HG03521 (cell line): ENCODE measurements around the gene EDEM1.

Experiments used
- ATAC-seq: cut with Tn5 transposase; IDR thresholded peaks from one replicate; pipeline ENCODE4 v1.9.1; 2021; ENCODE audit warnings: mild to moderate bottlenecking, moderate library complexity; ENCODE audit not compliant: unreplicated experiment

Gene EDEM1

GRCh38 chr3:5198313-5198677, 10.8 kb downstream of the EDEM1 start:
- ATAC-seq, result no peak

- ATAC-seq, result peak; percentile 43
These were observed 11.7 kb downstream of the EDEM1 start for GRCh38 chr3:5198986-5199731.

- ATAC-seq, result no peak
These were observed 14.0 kb downstream of the EDEM1 start for GRCh38 chr3:5201536-5201935.

- ATAC-seq, result no peak
These were observed 14.7 kb downstream of the EDEM1 start for GRCh38 chr3:5202222-5202621.

- peak; percentile 99 for ATAC-seq
These were observed 17.8 kb downstream of the EDEM1 start for GRCh38 chr3:5205165-5205941.

GRCh38 chr3:5210926-5211325, 23.4 kb downstream of the EDEM1 start:
- ATAC-seq, result no peak

GRCh38 chr3:5212628-5213573, 25.4 kb downstream of the EDEM1 start:
- no peak for ATAC-seq

GRCh38 chr3:5213574-5213966, 26.1 kb downstream of the EDEM1 start:
- no peak for ATAC-seq

- ATAC-seq, result no peak
These were observed 26.8 kb downstream of the EDEM1 start for GRCh38 chr3:5214352-5214751.

- ATAC-seq, result no peak
These were observed 30.5 kb downstream of the EDEM1 start for GRCh38 chr3:5217824-5218595.

GRCh38 chr3:5218815-5219214, 31.3 kb downstream of the EDEM1 start:
- ATAC-seq, result no peak

- ATAC-seq, result no peak
These were observed 31.7 kb downstream of the EDEM1 start for GRCh38 chr3:5219216-5219615.

GRCh38 chr3:5220193-5220592, 32.7 kb downstream of the EDEM1 start:
- ATAC-seq, result no peak

GRCh38 chr3:5220667-5221431, 33.3 kb downstream of the EDEM1 start:
- ATAC-seq, result no peak

GRCh38 chr3:5221701-5222100, 34.2 kb downstream of the EDEM1 start:
- ATAC-seq, result no peak

GRCh38 chr3:5222283-5223005, 34.9 kb downstream of the EDEM1 start:
- no peak for ATAC-seq

GRCh38 chr3:5226783-5227182, 39.3 kb downstream of the EDEM1 start:
- ATAC-seq, result no peak

GRCh38 chr3:5227812-5228211, 40.3 kb downstream of the EDEM1 start:
- no peak for ATAC-seq

- ATAC-seq, result no peak
These were observed 41.9 kb downstream of the EDEM1 start for GRCh38 chr3:5229414-5229813.
